ENCODE results near the gene SBK2.
"Not testable (repeated sequence)": the region's sequence is repeated elsewhere in the genome, so short reads cannot be mapped to it uniquely, and the experiment has no call there.

SBK2 gene

GRCh38 chr19:55500368-55500952, 36.5 kb downstream of the SBK2 start:
- no peak for DNase-seq (ENCODE audit: low read depth)

- no peak for DNase-seq (ENCODE audit: low read depth)
These were observed 38.6 kb downstream of the SBK2 start for GRCh38 chr19:55498246-55498840.

GRCh38 chr19:55497763-55498162, 39.2 kb downstream of the SBK2 start:
- no peak for DNase-seq (ENCODE audit: low read depth)

GRCh38 chr19:55496820-55497219, 40.1 kb downstream of the SBK2 start:
- not testable (repeated sequence) for DNase-seq (ENCODE audit: low read depth)

GRCh38 chr19:55495646-55496349, 41.1 kb downstream of the SBK2 start:
- no peak for DNase-seq (ENCODE audit: low read depth)

- peak; percentile 80 for DNase-seq (ENCODE audit: low read depth)
These were observed 42.7 kb downstream of the SBK2 start for GRCh38 chr19:55494172-55494761.

GRCh38 chr19:55493645-55494171, 43.2 kb downstream of the SBK2 start:
- DNase-seq (ENCODE audit: low read depth), result no peak

- no peak for DNase-seq (ENCODE audit: low read depth)
These were observed 43.8 kb downstream of the SBK2 start for GRCh38 chr19:55493052-55493644.

- DNase-seq (ENCODE audit: low read depth), result no peak
These were observed 44.5 kb downstream of the SBK2 start for GRCh38 chr19:55492362-55492944.

GRCh38 chr19:55491546-55492360, 45.2 kb downstream of the SBK2 start:
- no peak for DNase-seq (ENCODE audit: low read depth)

- no peak for DNase-seq (ENCODE audit: low read depth)
These were observed 46.2 kb downstream of the SBK2 start for GRCh38 chr19:55490478-55491432.

GRCh38 chr19:55489711-55490477, 47.0 kb downstream of the SBK2 start:
- DNase-seq (ENCODE audit: low read depth), result no peak

- DNase-seq (ENCODE audit: low read depth), result no peak
These were observed 47.8 kb downstream of the SBK2 start for GRCh38 chr19:55488986-55489710.

- DNase-seq (ENCODE audit: low read depth), result peak; percentile 24
These were observed 48.8 kb downstream of the SBK2 start, which contains the start of gene SSC5D for GRCh38 chr19:55487924-55488687. Gene SSC5D (plus strand): TSS chr19:55488436. CDS start chr19:55488590, 154 bp downstream.

- peak; percentile 91 for DNase-seq (ENCODE audit: low read depth)
These were observed 49.7 kb downstream of the SBK2 start for GRCh38 chr19:55486971-55487923.

Measured in amniotic epithelial cell (primary cell).